Spleen (tissue), 7 donors: Measurements from ENCODE around the gene FRYL.

Source experiments
- CTCF ChIP-seq, 11 experiments: fragments of 200-600 bp in 7 of 11; fragments of 450-650 bp in 4 of 11; sonication (generic) in 4 of 11; IDR thresholded peaks in 8 of 11; conservative IDR thresholded peaks in 3 of 11; 1 replicate in 7 of 11; 2 replicates in 4 of 11; pipeline versions ENCODE4 v1.4.0 to v1.8.0; 2016 to 2021; ENCODE audit warnings: antibody characterized with exemption in 11 of 11, inconsistent platforms in 4 of 11, mild to moderate bottlenecking in 1 of 11
- POLR2A ChIP-seq, 3 donors: fragments of 450-650 bp; IDR thresholded peaks; one replicate each; pipeline ENCODE4 v1.5.1; 2017; ENCODE audit warnings: antibody characterized with exemption in 3 of 3, mild to moderate bottlenecking in 1 of 3
- donor health status: DM: no; HTN: no; CAD: no; lungs with moderate emphysema.
- donor health status: DM: no; HTN: no; CAD: no.
- donor health status: DM: no; HTN: no; CAD: no.

DNA sequence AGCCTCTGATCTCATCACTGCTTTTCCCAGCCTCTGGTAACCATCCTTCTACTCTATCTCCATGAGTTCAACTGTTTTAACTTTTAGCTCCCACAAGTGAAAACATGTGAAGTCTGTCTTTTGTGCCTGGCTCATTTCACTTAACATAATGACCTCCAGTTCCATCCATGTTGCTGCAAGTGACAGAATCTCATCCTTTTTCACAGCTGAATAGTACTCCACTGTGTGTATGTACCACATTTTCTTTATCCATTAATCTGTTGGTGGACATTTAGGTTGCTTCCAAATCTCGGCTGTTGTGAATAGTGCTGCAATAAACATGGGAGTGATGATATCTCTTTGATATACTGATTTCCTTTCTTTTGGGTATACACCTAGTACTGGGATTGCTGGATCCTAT lies 109.5 kb downstream of the FRYL start:
- no peak for TF ChIP-seq CTCF (IDR thresholded peaks at IDR 0.05 in 8 of 11, conservative IDR thresholded peaks at IDR 0.05 in 3 of 11)
- TF ChIP-seq POLR2A (IDR thresholded peaks at IDR 0.05): no peak
